Measurements from ENCODE around the gene CYP27C1.
"Not testable (repeated sequence)": the region's sequence is repeated elsewhere in the genome, so short reads cannot be mapped to it uniquely, and the experiment has no call there.

Gene CYP27C1

GRCh38 chr2:127220102-127220767, at the start of gene CYP27C1:
TSS of gene CYP27C1 (minus strand) at chr2:127220299. CDS start at chr2:127220270, 29 bp downstream.
- no peak for DNase-seq (ENCODE audit: low read depth in 2 of 2)

DNA sequence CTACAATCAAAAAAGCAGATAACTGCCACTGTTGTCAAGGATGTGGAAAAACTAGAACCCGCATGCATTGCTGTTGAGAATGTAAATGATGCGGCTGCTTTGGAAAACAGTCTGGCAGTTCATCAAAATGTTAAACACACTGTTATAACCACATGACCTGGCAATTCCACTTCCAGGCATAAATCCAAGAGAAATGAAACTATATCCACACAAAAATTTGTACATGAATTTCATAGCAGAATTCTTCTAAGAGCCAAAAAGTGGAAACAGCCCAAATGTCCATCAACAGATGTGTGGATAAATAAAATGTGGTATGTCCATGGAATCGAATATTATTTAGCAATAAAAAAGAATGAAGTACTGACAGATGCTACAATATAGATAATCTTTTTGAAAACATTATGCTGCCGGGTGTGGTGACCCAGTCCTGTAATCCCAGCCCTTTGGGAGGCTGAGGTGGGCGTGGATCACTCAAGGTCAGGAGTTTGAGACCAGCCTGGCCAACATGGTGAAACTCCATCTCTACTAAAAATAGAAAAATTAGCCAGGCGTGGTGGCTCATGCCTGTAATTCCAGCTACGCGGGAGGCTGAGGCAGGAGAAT, 41.8 kb upstream of the CYP27C1 start:
- no peak for DNase-seq (ENCODE audit: low read depth in 2 of 2)

DNA sequence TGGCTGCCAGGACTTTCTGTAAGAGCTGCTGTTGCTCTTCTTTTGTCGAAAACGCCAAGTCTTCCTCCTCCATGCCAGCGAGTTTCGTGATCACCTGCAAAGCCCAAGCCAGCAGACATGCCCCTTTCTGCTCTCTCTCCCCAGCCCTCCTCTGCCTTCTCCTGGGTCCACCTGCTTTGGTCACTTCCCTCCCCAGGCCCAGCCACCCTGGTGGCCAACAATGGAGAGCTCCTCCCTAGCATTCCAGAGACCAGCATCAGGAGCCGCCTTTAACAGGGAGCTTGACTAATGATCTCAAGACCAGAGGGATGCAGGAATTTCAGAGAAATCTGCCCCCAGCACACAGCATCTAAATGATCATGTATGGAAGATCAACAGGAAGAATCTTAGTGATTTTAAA, 39.3 kb upstream of the CYP27C1 start:
- DNase-seq (ENCODE audit: low read depth in 2 of 2), result no peak

- DNase-seq (ENCODE audit: low read depth in 2 of 2), result no peak
These were observed 36.8 kb upstream of the CYP27C1 start for GRCh38 chr2:127256866-127257265.

- DNase-seq (ENCODE audit: low read depth in 2 of 2), result no peak
These were observed 36.3 kb upstream of the CYP27C1 start for GRCh38 chr2:127256381-127256780.

DNA sequence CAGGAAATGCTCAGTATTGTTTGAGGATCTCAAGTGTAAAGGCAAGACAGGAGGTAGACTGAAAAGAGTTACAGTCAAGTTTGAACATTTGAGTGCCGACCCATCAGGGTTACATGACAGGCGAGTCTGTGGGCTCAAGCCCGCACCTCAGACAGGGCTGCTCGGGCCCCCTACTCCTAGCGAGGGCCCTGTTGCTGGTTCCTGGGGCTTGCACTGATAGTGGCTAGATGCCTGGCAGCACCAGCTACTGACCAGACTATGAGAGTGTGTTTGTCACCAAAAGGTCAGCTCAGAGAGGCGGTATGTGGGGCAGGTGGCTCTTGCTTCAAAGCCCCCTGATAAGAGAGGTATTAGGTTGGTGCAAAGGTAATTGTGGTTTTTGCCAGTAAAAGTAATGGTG, 35.6 kb upstream of the CYP27C1 start:
- DNase-seq (ENCODE audit: low read depth in 2 of 2), result no peak

DNA sequence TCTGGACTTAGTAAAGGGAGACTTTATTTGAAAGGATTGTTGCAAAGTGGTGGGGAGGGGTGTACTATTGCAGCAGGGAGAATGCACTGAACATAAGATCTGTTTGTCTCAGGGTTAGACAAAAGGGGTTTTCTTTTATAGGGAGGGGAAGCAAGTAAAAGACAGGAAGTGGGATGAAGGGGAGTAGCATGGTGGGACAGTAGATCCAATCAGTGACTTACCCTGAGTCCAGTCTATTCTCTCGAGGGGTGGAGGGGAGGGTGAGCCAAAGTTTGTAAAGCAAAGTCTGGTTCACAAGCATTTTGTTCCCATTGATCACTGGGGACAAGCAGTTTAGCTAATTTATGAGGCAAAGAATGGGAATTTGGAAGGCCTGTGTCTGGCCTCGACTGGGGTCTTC, 35.0 kb upstream of the CYP27C1 start:
- DNase-seq (ENCODE audit: low read depth in 2 of 2), result no peak

DNA sequence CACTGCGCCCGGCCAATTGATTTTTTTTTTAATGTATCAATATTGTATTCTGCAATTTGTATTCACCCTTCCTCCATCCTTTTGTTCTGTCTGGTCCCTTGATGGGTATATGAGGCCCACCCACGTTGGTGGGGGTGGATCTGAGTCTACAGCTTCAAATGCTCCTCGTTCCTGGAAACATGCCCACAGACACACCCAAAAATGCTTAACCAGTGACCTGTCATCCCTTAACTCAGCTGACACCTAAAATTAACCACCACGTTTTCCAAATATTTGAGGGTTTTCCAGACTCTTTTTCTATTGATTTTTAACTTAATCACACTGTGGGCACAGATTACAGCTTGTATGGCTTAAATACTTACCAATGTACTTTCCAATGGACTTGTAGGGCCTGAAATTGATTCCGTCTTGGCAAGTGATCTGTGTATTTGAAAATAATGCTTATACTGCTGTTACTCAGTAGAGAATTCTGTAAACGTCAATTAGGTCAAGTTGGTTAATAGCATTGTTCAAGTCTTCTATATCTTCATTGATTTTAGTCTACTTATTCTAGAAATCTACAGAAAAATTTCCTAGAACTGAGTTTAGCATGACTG, 34.4 kb upstream of the CYP27C1 start:
- DNase-seq (ENCODE audit: low read depth in 2 of 2), result no peak

DNA sequence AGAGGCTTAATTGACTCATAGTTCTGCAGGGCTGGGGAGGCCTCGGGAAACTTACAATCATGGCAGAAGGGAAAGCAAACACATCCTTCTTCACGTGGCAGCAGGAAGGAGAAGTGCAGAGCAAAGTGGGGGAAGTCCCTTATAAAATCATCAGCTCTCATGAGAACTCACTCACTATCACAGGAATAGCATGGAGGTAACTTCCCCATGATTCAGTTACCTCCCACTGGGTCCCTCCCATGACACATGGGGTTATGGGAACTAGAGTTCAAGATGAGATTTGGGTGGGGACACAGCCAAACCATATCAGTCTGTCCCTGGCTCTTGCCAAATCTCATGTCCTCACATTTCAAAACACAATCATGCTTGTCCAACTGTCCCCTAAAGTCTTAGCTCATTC, 21.1 kb upstream of the CYP27C1 start:
- not testable (repeated sequence) for DNase-seq (ENCODE audit: low read depth in 2 of 2)

- DNase-seq (ENCODE audit: low read depth in 2 of 2), result no peak
These were observed 19.3 kb upstream of the CYP27C1 start for GRCh38 chr2:127239395-127239794.

DNA sequence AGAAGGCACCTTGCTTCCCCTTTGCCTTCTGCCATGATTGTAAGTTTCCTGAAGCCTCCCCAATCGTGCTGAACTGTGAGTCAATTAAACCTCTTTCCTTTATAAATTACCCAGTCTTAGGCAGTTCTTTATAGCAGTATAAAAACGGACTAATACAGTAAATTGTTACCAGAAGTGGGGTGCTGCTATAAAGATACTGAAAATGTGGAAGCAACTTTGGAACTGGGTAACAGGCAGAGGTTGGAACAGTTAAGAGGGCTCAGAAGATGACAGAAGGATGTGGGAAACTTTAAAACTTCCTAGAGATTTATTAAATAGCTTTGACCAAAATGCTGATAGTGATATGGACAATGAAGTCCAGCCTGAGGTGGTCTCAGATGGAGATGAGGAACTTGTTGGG, 17.7 kb upstream of the CYP27C1 start:
- DNase-seq (ENCODE audit: low read depth in 2 of 2), result not testable (repeated sequence)

DNA sequence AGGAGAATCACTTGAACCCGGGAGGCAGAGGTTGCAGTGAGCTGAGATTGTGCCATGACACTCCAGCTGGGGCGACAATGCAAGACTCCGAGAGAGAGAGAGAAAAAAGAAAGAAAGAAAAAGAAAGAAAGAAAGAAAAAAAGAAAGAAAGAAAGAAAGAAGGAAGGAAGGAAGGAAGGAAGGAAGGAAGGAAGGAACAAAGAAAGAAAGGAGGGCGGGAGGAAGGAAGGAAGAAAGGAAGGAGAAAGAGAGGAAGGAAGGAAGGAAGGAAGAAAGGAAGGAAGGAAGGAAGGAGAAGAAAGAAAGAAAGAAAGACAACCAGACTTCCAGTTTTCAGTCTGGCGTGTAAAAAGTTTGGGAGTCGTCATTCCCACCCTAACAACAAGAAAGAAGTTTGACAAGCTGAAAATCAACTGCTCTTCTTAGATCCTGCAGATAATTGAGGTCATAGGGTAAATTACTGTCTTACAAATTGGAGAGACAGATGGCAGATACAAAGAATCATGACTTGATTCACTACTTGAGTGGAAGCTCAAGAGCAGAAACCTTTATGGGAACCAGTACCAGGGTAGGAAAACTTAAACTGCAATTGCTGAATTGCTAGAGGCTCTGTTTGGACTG, 15.1 kb upstream of the CYP27C1 start:
- DNase-seq (ENCODE audit: low read depth in 2 of 2), result no peak

DNA sequence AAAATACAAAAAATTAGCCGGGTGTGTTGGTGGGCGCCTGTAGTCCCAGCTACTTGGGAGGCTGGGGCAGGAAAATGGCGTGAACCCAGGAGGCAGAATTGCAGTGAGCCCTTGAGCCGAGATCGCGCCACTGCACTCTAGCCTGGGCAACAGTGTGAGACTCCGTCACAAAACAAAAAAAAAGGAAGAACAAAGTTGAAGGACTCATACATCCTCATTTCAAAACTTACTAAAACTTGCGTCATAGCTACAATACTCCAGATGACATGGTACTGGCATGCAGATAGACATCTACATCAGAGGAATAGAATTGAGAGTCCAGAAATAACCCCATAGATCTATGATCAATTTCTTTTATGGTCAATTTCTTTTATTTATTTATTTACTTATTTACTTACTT, 13.6 kb upstream of the CYP27C1 start:
- DNase-seq (ENCODE audit: low read depth in 2 of 2), result no peak

DNA sequence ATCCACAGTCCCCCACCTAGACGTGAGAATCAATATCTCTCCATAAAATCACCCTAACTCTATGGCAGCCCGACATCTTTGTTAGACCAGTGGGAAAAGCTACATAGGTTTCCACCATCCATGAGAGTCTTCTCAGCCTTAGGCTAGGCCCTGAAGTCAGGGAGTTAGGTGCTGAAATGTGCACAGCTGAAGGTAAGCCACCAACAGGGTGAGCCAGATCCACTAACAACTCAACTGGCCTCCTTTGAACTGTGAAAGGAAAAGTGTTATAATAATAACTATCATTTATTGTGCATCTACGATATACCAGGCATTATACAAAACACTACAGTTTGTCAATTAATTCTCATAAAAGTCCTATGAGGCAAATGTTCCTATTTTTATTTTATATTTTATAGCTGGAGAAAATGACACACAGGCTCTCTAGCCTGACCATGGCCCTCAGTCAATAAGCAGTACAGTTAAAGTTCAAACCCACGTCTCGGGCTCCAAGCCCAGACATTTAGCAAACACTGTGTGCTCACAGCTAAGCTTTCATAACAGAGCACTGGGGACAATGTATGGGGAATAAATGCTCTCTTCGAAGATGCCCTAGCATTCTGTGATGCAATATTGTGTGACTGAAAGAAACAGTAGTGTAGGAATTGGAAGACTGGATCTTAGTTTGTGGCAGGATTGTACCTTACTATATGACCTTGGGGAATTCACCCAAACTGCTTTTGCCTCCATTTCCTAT, 11.2 kb upstream of the CYP27C1 start:
- no peak for DNase-seq (ENCODE audit: low read depth in 2 of 2)

- DNase-seq (ENCODE audit: low read depth in 2 of 2), result no peak
These were observed 9.5 kb upstream of the CYP27C1 start for GRCh38 chr2:127229555-127229954.

GRCh38 chr2:127228102-127228501, 8.0 kb upstream of the CYP27C1 start:
- DNase-seq (ENCODE audit: low read depth in 2 of 2), result no peak

DNA sequence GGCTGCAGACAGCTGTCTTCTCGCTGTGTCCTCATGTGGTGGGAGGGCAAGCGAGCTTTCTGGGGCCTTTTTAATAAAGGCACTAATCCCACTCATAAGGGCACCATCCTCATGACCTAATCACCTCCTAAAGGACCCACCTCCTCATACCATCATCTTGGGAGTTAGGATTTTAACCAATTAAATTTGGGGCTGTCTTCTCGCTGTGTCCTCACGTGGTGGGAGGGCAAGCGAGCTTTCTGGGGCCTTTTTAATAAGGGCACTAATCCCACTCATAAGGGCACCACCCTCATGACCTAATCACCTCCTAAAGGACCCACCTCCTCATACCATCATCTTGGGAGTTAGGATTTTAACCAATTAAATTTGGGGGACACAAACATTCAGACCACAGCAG, 7.2 kb upstream of the CYP27C1 start:
- DNase-seq (ENCODE audit: low read depth in 2 of 2), result not testable (repeated sequence)

- DNase-seq (ENCODE audit: low read depth in 2 of 2), result peak; percentile 37 to 55
These were observed 6.6 kb upstream of the CYP27C1 start for GRCh38 chr2:127226520-127227263.

- no peak for DNase-seq (ENCODE audit: low read depth in 2 of 2)
These were observed 6.0 kb upstream of the CYP27C1 start for GRCh38 chr2:127226132-127226519.

DNA sequence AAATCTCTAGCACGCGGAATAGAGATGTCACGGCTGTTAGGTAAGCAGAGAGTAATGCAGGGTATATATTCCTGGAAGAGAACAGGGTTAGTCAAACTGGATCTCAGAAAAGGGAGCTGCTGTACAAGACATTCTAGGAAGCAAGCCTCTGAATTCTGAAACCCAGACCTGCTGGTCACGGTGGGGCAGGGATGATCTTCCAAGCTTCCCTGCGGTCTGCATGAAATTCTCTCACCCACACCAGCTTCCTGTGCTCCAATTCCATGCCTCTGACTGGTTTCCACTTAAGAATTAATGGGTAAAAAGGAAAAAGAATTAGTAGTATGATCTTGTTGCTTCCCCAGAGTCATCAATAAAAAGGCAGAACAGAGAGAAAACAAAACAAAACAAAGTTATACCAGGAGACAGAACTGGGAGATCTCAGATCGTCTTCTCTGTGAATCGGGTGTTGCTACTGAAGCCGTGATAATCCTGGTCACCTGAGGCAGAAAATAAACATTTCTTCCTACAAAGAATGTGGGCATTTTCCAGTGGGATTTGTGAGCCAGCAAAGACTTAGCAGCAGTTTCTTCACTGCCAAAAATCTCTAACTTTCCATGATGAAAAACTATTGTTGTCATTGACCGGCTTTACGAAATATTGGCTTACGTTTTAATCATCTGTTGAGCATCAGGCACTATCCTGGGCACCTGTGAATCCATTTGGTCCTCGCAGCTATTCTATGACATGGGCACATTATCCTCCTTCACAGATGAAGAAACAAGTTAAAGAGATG, 5.3 kb upstream of the CYP27C1 start:
- no peak for DNase-seq (ENCODE audit: low read depth in 2 of 2)

GRCh38 chr2:127224135-127224534, 4.0 kb upstream of the CYP27C1 start:
- not testable (repeated sequence) for DNase-seq (ENCODE audit: low read depth in 2 of 2)

Data from stimulated activated CD4-positive, alpha-beta T cell treated with anti-CD3 and anti-CD28 coated beads, Interleukin-4, amount 100 ng/mL, for 48 hours (primary cell).